GM12891 (cell line): ENCODE measurements around the gene SHFL.

Experiments used
- POLR2A ChIP-seq: IDR thresholded peaks from 2 replicates; pipeline ENCODE4 v1.6.1; 2011; ENCODE audit warnings: low read depth, low read length, control low read depth
- POLR2AphosphoS5 ChIP-seq: IDR thresholded peaks from 2 replicates; pipeline ENCODE4 v1.6.1; 2011; ENCODE audit warnings: low read depth, low read length, control low read depth
- POU2F2 ChIP-seq: IDR thresholded peaks from 2 replicates; pipeline ENCODE4 v1.6.1; 2011; ENCODE audit warnings: low read depth, mild to moderate bottlenecking, control low read depth, low read length, moderate library complexity
- SPI1 ChIP-seq: IDR thresholded peaks from 2 replicates; pipeline ENCODE4 v1.6.1; 2011; ENCODE audit warnings: low read depth, low read length, control low read depth
- TAF1 ChIP-seq: IDR thresholded peaks from 2 replicates; pipeline ENCODE4 v1.6.1; 2011; ENCODE audit warnings: low read depth, low read length, control low read depth

GRCh38 chr19:10136936-10137335 lies 50.8 kb downstream of the SHFL start:
- no peak for TF ChIP-seq POLR2A
- no peak for TF ChIP-seq TAF1
- no peak for TF ChIP-seq POLR2AphosphoS5
- no peak for TF ChIP-seq SPI1
- no peak for TF ChIP-seq POU2F2
